Cardiac septum (tissue), 1 donor: ENCODE measurements around the gene ABCA1. TPM values are rescaled to one million over a fixed set of nuclear protein-coding genes. Genes with fewer than 3 reads are reported as not detected.

Experiments
- DNase-seq: peaks from one replicate; pipeline ENCODE4 v3.0.0-alpha.2; 2020; ENCODE audit warnings: low spot score
- intact Hi-C: fragments of 100-400 bp; cut with DNase I; formaldehyde crosslinking; loops from one replicate; pipeline ENCODE4 v1.14.0; 2022
- total RNA-seq: library from RNA; stranded (reverse); fragmentation: NEBNext Ultra II Directional; extraction: Animal tissue kit (Norgen Biotek cat#: 25700); gene quantifications from one replicate; pipeline ENCODE4 v1.2.1, GENCODE V29; 2021
- donor health status: DM: no; HTN: no; CAD: no.

ABCA1 gene
- total RNA-seq, 1 donor from 2014 or later = 5.4 TPM

GRCh38 chr9:104747565-104748358 lies 180.2 kb downstream of the ABCA1 start, which contains the start of gene NIPSNAP3A:
Gene NIPSNAP3A (plus strand): TSS chr9:104747683. CDS start chr9:104747793, 110 bp downstream.
- DNase-seq = peak; percentile 93
- intact Hi-C loops = no loop called here

DNA sequence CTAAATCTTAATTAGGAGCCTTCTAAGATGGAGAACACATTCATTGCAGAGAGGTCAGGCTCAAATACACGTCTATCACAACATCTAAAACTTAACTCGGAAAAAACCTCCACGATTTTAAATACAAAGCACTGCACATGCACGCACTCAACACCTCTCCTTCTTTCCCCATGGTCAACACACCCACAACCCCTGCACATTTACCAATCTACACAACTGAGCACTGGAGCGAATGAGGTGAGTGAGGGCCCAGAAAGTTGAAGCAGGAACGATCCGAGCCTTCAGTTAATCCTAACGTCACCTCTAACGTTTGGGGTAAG lies 180.8 kb downstream of the ABCA1 start:
- no peak for DNase-seq
- intact Hi-C loops = no loop called here

DNA sequence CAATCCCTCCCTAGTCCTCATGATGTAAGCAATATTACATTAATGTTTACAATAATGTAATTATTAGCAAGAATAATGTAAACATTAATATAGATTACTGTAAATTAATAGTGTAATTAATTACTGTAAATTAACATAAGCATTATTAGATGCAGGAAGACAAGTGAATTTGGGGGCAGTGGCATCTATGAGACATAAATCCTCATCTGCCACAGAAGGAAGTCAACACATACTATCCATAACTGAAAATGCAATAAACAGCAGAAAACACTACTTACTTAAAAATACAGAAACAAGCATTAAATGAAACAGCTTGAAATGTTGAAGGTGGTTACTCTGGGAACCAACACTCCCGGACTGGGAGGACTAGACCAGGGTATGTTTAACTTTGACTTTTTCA lies 181.2 kb downstream of the ABCA1 start:
- intact Hi-C loops = no loop called here
- no peak for DNase-seq

- no peak for DNase-seq
- intact Hi-C loops = no loop called here
Observed at GRCh38 chr9:104746285-104746684, 181.7 kb downstream of the ABCA1 start.

DNA sequence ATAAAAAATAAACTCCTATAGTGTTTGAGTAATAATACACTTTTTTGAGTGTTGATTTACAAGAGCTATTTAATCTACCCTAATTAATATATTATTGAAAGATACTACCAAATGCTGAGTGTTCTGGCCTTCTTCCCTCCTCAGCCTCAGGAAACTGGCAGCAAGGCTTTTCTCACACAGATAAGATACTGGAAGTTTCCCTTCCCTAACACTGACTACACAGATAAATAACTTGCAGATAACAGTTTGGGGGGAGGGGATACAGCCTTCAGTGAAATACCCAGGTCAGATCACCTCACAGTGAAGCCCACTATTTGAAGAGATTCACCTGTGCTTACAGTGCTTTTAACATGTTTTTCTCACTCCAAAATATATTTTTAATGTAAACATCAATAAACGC lies 182.1 kb downstream of the ABCA1 start:
- DNase-seq = no peak
- intact Hi-C loops = no loop called here

DNA sequence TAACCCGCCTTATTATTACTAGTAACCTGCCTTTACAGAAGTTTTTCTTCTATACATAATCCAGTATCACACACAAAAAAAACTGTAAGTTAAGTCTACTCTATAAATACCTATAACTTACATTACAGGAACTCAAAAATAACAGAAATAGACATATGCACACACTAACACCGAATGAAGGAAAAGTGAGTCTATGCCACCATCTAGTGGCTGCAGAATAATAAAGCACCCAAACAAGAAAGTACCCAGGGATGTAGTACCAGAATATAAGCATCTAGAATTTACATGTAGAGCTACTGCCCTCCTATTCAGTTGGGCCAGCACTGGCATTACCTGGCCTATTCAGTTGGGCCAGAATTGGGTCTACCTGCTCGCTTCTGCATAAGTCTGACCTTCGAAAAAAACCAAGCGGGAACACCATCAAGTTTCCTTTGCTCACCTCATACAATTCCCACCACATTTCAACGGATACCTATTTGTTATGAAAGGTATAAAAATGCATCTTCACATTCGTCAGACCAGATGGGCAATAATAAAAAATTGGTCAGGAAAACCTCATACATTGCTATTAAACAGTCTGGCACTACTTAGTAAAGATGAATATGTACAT lies 184.5 kb downstream of the ABCA1 start:
- intact Hi-C loops = no loop called here
- no peak for DNase-seq

- no peak for DNase-seq
- intact Hi-C loops = no loop called here
Observed at GRCh38 chr9:104740621-104741020, 187.3 kb downstream of the ABCA1 start.

DNA sequence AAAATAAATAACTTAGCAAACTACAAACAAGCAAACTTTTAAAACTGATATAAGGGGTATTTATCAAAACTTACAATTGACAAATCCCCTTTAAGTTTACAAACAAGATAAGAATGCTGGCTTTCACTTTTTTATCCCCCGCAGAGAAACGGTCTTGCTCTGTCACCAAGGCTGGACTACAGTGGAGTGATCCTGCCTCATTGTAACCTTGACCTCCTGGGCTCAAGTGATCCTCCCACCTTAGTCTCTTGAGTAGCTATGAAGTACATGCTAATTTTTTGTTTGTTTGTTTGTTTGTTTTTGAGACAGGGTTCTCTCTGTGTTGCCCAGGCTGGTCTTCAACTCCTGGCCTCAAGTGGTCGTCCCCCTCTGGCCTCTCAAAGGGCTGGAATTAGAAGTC lies 189.5 kb downstream of the ABCA1 start:
- no peak for DNase-seq
- intact Hi-C loops = no loop called here

Other genes starting within 250 kb of the ABCA1 start
- gene OR13D1, start 233.6 kb downstream of the ABCA1 start, total RNA-seq = not detected
- gene NIPSNAP3A, start 180.5 kb downstream of the ABCA1 start, total RNA-seq = 27.1 TPM
- 16.8 TPM for gene NIPSNAP3B, start 164.0 kb downstream of the ABCA1 start, total RNA-seq